Testis (tissue), 3 donors: ENCODE results near the gene KCNF1. TPM values are rescaled to one million over a fixed set of nuclear protein-coding genes. Genes with fewer than 3 reads are reported as not detected.

Experiments
- DNase-seq: peaks from one replicate; pipeline ENCODE4 v3.0.0-alpha.2; 2019
- H3K27ac ChIP-seq, 2 donors: fragments of 200-600 bp; sonication (generic); one replicate each; pipeline ENCODE4 v1.5.1; 2019
- H3K27me3 ChIP-seq: fragments of 200-600 bp; sonication (generic); one replicate; pipeline ENCODE4 v1.5.1; 2019
- H3K36me3 ChIP-seq: fragments of 200-600 bp; sonication (generic); one replicate; pipeline ENCODE4 v1.5.1; 2017; ENCODE audit warnings: low read depth; ENCODE audit errors: missing control alignments
- H3K4me1 ChIP-seq: fragments of 200-600 bp; sonication (generic); one replicate; pipeline ENCODE4 v1.5.1; 2019
- H3K4me3 ChIP-seq, 2 donors: fragments of 200-600 bp; sonication (generic); one replicate each; pipeline ENCODE4 v1.5.1; 2017 to 2019
- H3K9me3 ChIP-seq: fragments of 200-600 bp; sonication (generic); one replicate; pipeline ENCODE4 v1.5.1; 2017
- POLR2A ChIP-seq: fragments of 450-650 bp; IDR thresholded peaks from one replicate; pipeline ENCODE4 v1.6.1; 2017; ENCODE audit warnings: antibody characterized with exemption, mild to moderate bottlenecking, moderate library complexity
- WGBS, 2 donors: methylation state at CpG; one replicate each; pipeline ENCODE4 v1.1.5; 2018; 5-methylcytosine and 5-hydroxymethylcytosine counted together
- intact Hi-C: fragments of 100-400 bp; cut with DNase I; formaldehyde crosslinking; loops from one replicate; pipeline ENCODE4 v1.15.1; 2023; ENCODE audit warnings: low total_unique reads
- polyA plus RNA-seq: library from polyadenylated mRNA; stranded (reverse); fragments of 350-450 nt; fragmentation: Illumina TruSeq; extraction: RNeasy Lipid Tissue Mini Kit (QIAGEN cat#74804); gene quantifications from one replicate; pipeline ENCODE4 v1.2.3, GENCODE V29; 2014; ENCODE audit warnings: low read depth, low replicate concordance; ENCODE audit not compliant: insufficient read depth
- total RNA-seq, 2 donors: library from RNA; depleted of rRNA; stranded (reverse); fragments of >200 nt; gene quantifications; one replicate each; pipeline ENCODE4 v1.2.3, GENCODE V29; 2016
- TF ChIP-seq, protein P1 (sequence below), 3 experiments: fragments of 450-650 bp in 2 of 3; fragments of 200-600 bp in 1 of 3; sonication (generic) in 1 of 3; IDR thresholded peaks; one replicate each; pipeline ENCODE4 v1.5.1; 2016 to 2019; ENCODE audit warnings: antibody characterized with exemption in 3 of 3, mild to moderate bottlenecking in 2 of 3, moderate library complexity in 1 of 3

KCNF1 gene
- total and polyA plus RNA-seq, 3 donors from 2014 or later, result 0.19 to 0.70 (median 0.63) TPM

DNA sequence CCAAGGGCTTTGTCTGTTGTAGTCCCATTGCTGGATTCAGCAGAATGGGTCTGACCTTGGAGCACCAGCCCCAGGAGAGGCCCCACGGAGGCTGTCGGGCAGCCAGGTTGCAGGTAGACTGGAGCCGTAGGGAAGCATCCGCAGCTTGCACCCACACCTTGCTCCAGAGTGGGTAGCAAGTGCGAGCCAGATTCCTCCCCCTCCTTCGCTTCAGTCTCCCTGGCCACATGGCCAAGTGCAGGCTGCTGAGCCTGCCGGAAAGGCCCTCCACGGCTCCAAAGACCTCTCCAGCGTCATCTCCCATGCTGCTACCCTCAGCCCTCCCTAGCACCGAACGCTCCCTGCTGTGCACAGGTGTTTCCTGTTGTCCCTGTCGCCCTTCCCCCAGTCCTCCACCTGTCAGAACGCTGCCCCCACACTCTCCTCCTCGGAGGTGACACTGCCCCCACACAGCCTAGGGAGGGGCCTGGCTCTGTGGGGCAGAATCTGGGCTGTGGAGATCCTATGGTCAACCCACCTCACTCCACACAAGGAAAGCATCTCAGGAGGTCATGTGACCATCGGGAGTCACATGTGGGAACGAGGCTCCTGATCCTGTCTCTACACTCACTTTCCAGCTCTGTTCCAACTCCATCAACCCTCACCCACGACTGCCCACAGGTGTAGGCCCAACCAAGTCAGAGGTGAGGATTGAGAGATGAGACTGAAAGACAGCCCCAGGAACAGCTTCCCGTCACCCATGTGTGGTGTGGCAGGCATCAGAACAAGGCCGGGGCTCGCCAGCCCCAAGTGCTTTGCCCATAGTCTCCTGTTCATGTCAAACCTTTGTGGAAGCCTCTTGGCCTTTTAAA is 8.3 kb downstream of the KCNF1 start:
- Histone ChIP-seq H3K36me3 (no peaks in the 10 kb centered on the region), H3K27ac (no peak overlapping the region), H3K4me3 (no peak overlapping the region), H3K4me1 (no peaks in the 10 kb centered on the region), H3K9me3 (no peaks in the 10 kb centered on the region), H3K27me3 (no peaks in the 10 kb centered on the region)
- no peak for TF ChIP-seq POLR2A
- TF ChIP-seq, protein P1, sequence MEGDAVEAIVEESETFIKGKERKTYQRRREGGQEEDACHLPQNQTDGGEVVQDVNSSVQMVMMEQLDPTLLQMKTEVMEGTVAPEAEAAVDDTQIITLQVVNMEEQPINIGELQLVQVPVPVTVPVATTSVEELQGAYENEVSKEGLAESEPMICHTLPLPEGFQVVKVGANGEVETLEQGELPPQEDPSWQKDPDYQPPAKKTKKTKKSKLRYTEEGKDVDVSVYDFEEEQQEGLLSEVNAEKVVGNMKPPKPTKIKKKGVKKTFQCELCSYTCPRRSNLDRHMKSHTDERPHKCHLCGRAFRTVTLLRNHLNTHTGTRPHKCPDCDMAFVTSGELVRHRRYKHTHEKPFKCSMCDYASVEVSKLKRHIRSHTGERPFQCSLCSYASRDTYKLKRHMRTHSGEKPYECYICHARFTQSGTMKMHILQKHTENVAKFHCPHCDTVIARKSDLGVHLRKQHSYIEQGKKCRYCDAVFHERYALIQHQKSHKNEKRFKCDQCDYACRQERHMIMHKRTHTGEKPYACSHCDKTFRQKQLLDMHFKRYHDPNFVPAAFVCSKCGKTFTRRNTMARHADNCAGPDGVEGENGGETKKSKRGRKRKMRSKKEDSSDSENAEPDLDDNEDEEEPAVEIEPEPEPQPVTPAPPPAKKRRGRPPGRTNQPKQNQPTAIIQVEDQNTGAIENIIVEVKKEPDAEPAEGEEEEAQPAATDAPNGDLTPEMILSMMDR (IDR thresholded peaks at IDR 0.05), result no peak
- WGBS, 2 donors, result 80 to 83% methylated on average over 15 to 20 of the region's 20 CpGs
- intact Hi-C loops, result no loop called here
- no peak for DNase-seq

DNA sequence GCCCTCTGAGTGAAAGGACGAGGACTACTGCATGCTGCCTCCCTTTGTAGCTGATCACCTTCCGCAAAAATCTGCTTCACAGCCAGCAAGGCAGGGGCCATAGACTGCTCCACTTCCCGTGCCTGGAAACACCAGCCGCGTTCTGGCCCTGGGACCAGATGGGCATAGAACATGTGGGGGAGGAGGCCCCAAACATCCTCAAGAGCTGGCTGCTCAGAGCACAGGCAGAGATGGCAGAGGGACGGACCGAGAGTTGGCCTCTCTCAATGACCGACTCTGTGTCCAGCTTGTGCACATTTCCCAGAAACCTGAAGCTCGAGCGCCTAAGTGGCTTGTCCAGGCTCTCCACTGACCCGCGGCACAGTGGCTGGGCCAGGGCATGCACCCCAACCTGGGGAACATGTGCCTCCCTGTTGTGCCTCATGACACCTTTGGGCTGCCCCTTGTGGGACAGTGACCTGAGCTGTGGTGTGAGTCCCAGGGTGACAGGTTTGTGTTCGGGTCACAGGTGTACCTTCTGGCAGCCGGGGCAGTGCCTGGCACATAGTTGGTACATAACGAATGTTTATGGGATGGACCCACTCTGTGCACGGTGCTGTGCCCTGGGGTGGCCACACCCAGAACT is 9.1 kb downstream of the KCNF1 start:
- no peak for DNase-seq
- H3K27me3 ChIP-seq, result no peaks in the 10 kb centered on the region
- H3K36me3 ChIP-seq, result no peaks in the 10 kb centered on the region
- H3K9me3 ChIP-seq, result no peaks in the 10 kb centered on the region
- no peak overlapping the region for H3K27ac ChIP-seq
- no peaks in the 10 kb centered on the region for H3K4me1 ChIP-seq
- no peak for TF ChIP-seq POLR2A
- TF ChIP-seq, protein P1 (IDR thresholded peaks at IDR 0.05), result no peak
- no peak overlapping the region for H3K4me3 ChIP-seq
- WGBS, 2 donors, result 79 to 90% methylated on average over 9 of the region's 16 CpGs
- intact Hi-C loops, result no loop called here

DNA sequence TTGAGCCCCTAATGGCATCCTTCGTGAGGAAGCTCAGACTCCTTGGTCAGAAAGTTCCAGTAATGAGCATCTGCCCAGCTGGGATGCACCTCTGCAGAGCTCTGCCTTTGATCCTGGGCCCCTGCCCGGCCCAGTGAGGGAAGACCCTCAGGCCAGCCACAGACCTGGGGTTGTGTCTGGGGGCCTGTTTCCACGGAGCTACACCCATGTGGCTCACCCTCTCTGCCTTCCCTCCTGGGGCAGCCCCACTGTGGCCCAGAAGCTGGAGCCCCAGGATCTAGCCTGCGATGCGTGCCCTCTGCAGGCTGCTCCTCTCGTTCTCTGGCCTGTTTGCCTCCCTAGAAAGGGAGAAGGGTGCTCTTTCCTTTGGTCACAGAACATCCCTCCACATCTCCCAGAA is 9.8 kb downstream of the KCNF1 start:
- WGBS, 2 donors, result 85% methylated on average over 6 of the region's 6 CpGs
- H3K36me3 ChIP-seq, result no peaks in the 10 kb centered on the region
- no peak for TF ChIP-seq POLR2A
- TF ChIP-seq, protein P1 (IDR thresholded peaks at IDR 0.05), result no peak
- H3K27me3 ChIP-seq, result no peaks in the 10 kb centered on the region
- H3K4me1 ChIP-seq, result no peaks in the 10 kb centered on the region
- H3K27ac ChIP-seq, result no peak overlapping the region
- intact Hi-C loops, result no loop called here
- H3K4me3 ChIP-seq, result no peak overlapping the region
- DNase-seq, result no peak
- no peaks in the 10 kb centered on the region for H3K9me3 ChIP-seq

DNA sequence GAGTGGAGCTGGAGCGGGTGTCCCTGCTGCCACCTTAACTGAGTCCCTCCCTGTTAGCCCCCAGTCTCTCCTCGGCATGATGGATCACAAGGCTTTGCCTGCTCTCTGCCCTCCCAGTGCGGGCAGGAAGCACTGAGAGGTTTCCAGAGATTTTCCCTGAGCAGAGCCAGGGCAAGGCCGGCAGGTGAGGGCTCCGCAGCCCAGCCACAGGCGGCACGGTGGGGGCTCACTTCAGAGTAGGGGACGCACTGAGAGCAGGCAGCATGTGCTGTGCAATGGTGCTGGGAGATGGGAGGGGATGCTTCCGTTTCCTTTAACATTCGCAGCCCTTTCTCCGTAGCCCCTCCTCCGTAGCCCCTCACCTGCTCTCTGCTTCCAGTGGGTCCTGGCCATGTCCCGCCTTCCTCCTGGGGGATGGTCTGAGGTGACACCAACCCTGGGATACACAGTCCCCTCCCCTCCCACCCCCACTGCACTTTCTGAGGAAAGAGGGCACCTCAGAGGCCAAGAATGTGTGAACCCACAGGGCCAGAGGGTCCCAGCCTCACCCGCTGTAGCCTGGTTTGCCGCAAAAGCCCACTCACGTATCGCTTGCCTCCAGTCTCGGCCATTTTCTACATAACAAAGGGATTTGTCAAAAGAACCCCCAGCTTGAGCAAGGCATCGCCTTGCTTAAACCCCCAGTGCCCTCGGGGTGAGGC is 10.7 kb downstream of the KCNF1 start:
- no peaks in the 10 kb centered on the region for H3K27me3 ChIP-seq
- WGBS, 2 donors, result 90 to 93% methylated on average over 13 to 20 of the region's 20 CpGs
- H3K36me3 ChIP-seq, result no peaks in the 10 kb centered on the region
- H3K9me3 ChIP-seq, result no peaks in the 10 kb centered on the region
- H3K4me1 ChIP-seq, result no peaks in the 10 kb centered on the region
- no peak overlapping the region for H3K27ac ChIP-seq
- no peak overlapping the region for H3K4me3 ChIP-seq
- TF ChIP-seq POLR2A, result no peak
- TF ChIP-seq, protein P1 (IDR thresholded peaks at IDR 0.05), result no peak
- intact Hi-C loops, result no loop called here
- DNase-seq, result no peak
